GM12878 (cell line): ENCODE measurements around the gene DGKI. TPM values are rescaled to one million over a fixed set of nuclear protein-coding genes. Genes with fewer than 3 reads are reported as not detected.

Source experiments
- ATAC-seq: fragments of 200-7000 bp; cut with Tn5 transposase; 3 replicates; pipeline ENCODE4 v1.9.1; 2020; ENCODE audit warnings: mild to moderate bottlenecking, moderate library complexity
- BruUV-seq: library from RNA; stranded (reverse); fragments of 400-500 nt; replicated peaks from 2 replicates; lab custom pipeline; 2021; lab: Mats Ljungman, UMichigan
- CTCF ChIA-PET: fragments of 300-600 bp; sonication (Branson Sonifier 250); formaldehyde crosslinking; extraction: SDS; loops from one replicate; lab custom pipeline; 2021; ENCODE audit warnings: inconsistent platforms; lab: Yijun Ruan, JAX
- POLR2A ChIA-PET: fragments of 350-600 bp; formaldehyde crosslinking; extraction: SDS; loops from one replicate; lab custom pipeline; 2021; ENCODE audit warnings: inconsistent platforms; lab: Charles Lee
- RAD21 ChIA-PET: fragments of 300-600 bp; sonication (Branson Sonifier 250); formaldehyde crosslinking; loops from one replicate; lab custom pipeline; 2023; ENCODE audit warnings: antibody characterized with exemption; ENCODE audit not compliant: unreplicated experiment; lab: Charles Lee
- SMC1A ChIA-PET: fragments of 300-600 bp; sonication (Branson Sonifier 250); formaldehyde crosslinking; loops from one replicate; lab custom pipeline; 2023; ENCODE audit not compliant: unreplicated experiment, uncharacterized antibody; lab: Charles Lee
- DNase-seq: peaks from one replicate; pipeline ENCODE4 v3.0.0-alpha.2; 2011; ENCODE audit warnings: low read depth, low spot score
- FAIRE-seq: peaks from 3 replicates; lab custom pipeline; 2011; peaks lifted over from hg19 to GRCh38; lab: Jason Lieb, UNC
- H2AFZ ChIP-seq: 2 replicates; pipeline ENCODE4 v1.6.0; 2011; ENCODE audit warnings: low read depth, low read length, control low read depth; ENCODE audit not compliant: control insufficient read depth
- H3K27ac ChIP-seq: 2 replicates; pipeline ENCODE4 v1.5.1; 2011; ENCODE audit warnings: control low read depth; ENCODE audit not compliant: control insufficient read depth, insufficient read depth
- H3K27me3 ChIP-seq, 2 experiments: replicated peaks in 1 of 2; 2 replicates each; pipeline versions ENCODE4 v1.6.0 to v1.6.1; 2011; ENCODE audit warnings: low read length in 1 of 2; ENCODE audit not compliant: control insufficient read depth in 2 of 2, insufficient read depth in 2 of 2
- H3K36me3 ChIP-seq, 2 experiments: 2 replicates each; pipeline ENCODE4 v1.5.1; 2011; ENCODE audit warnings: low read length in 1 of 2; ENCODE audit not compliant: control insufficient read depth in 2 of 2, insufficient read depth in 2 of 2
- H3K4me1 ChIP-seq: 2 replicates; pipeline ENCODE4 v1.6.1; 2011; ENCODE audit warnings: mild to moderate bottlenecking, low read length, moderate library complexity, mixed read lengths; ENCODE audit not compliant: control insufficient read depth, insufficient read depth
- H3K4me2 ChIP-seq: 2 replicates; pipeline ENCODE4 v1.6.0; 2011; ENCODE audit warnings: control low read depth; ENCODE audit not compliant: control insufficient read depth, insufficient read depth
- H3K4me3 ChIP-seq: fragments of 200-600 bp; sonication (generic); 2 replicates; pipeline ENCODE4 v1.5.1; 2016
- H3K79me2 ChIP-seq: 2 replicates; pipeline ENCODE4 v1.6.0; 2011; ENCODE audit warnings: low read length; ENCODE audit not compliant: control insufficient read depth, insufficient read depth
- H3K9ac ChIP-seq: 2 replicates; pipeline ENCODE4 v1.8.0; 2011; ENCODE audit warnings: low read length, control low read depth, mixed read lengths; ENCODE audit not compliant: control insufficient read depth, insufficient read depth
- H3K9me3 ChIP-seq: replicated peaks from 3 replicates; pipeline ENCODE4 v1.5.1; 2011; ENCODE audit warnings: mild to moderate bottlenecking, low read length; ENCODE audit not compliant: control insufficient read depth, insufficient read depth
- H4K20me1 ChIP-seq: 2 replicates; pipeline ENCODE4 v1.6.0; 2011; ENCODE audit not compliant: control insufficient read depth, insufficient read depth
- BHLHE40 ChIP-seq, 2 experiments: fragments of 450-650 bp in 1 of 2; IDR thresholded peaks; 2 replicates each; pipeline ENCODE4 v1.6.1; 2011 to 2017; ENCODE audit warnings: low read depth in 2 of 2, borderline replicate concordance in 1 of 2, improper control_type of control experiment in 1 of 2, low read length in 1 of 2, mild to moderate bottlenecking in 1 of 2
- CEBPB ChIP-seq, 2 experiments: fragments of 150-350 bp in 1 of 2; IDR thresholded peaks; 2 replicates each; pipeline ENCODE4 v1.6.1; 2012 to 2014; ENCODE audit warnings: low read depth in 2 of 2, low read length in 2 of 2, borderline replicate concordance in 1 of 2, inconsistent platforms in 1 of 2
- DPF2 ChIP-seq: fragments of 450-650 bp; IDR thresholded peaks from 2 replicates; pipeline ENCODE4 v1.6.1; 2017; ENCODE audit warnings: mild to moderate bottlenecking
- HDAC6 ChIP-seq: fragments of 200-600 bp; sonication (generic); IDR thresholded peaks from one replicate; pipeline ENCODE4 v1.8.0; 2017; ENCODE audit warnings: antibody characterized with exemption; ENCODE audit not compliant: unreplicated experiment
- HSF1 ChIP-seq: fragments of 150-350 bp; IDR thresholded peaks from 2 replicates; pipeline ENCODE4 v1.6.1; 2014; ENCODE audit warnings: mild to moderate bottlenecking, low read depth, low read length
- NR2C2 ChIP-seq: IDR thresholded peaks from 2 replicates; pipeline ENCODE4 v1.6.1; 2011; ENCODE audit warnings: borderline replicate concordance, low read depth; ENCODE audit not compliant: control insufficient read depth, insufficient read length
- ZBED1 ChIP-seq: IDR thresholded peaks from 2 replicates; pipeline ENCODE4 v1.6.1; 2016; ENCODE audit warnings: borderline replicate concordance
- ZNF24 ChIP-seq: fragments of 450-650 bp; IDR thresholded peaks from 2 replicates; pipeline ENCODE4 v1.6.1; 2017; ENCODE audit warnings: antibody characterized with exemption, mild to moderate bottlenecking
- WGBS: methylation state at CpG from one replicate; pipeline ENCODE4 v1.1.6; 2016; ENCODE audit warnings: low lambda C conversion rate; ENCODE audit not compliant: insufficient replicate concordance, insufficient coverage; ENCODE audit errors: missing lambda C conversion rate; 5-methylcytosine and 5-hydroxymethylcytosine counted together
- in situ Hi-C: fragments of 300-500 bp; cut with MboI; formaldehyde crosslinking; loops from 9 replicates; pipeline ENCODE4 v1.14.3; 2018; ENCODE audit warnings: mixed read lengths
- intact Hi-C: fragments of 100-400 bp; cut with micrococcal nuclease; formaldehyde crosslinking; loops from one replicate; pipeline ENCODE4 v1.14.2; 2022; ENCODE audit not compliant: unreplicated experiment
- polyA plus RNA-seq, 11 experiments: library from polyadenylated mRNA; depleted of rRNA in 4 of 11; unstranded in 6 of 11; stranded (reverse) in 5 of 11; fragments of >200 nt; fragmentation: Nextera tagmentation in 4 of 11; fragmentation: Illumina TruSeq in 1 of 11; extraction: Ambion mirVana in 4 of 11; extraction: Trizol in 1 of 11; gene quantifications; 1 replicate in 1 of 11; 2 replicates in 10 of 11; pipeline versions ENCODE4 v1.2.1 to v1.2.3, GENCODE V29; 2011 to 2016; ENCODE audit warnings: inconsistent platforms in 2 of 11, missing spikeins in 2 of 11, low read depth in 1 of 11
- total RNA-seq, 4 experiments: library from RNA; depleted of rRNA in 3 of 4; stranded (reverse); fragments of >200 nt in 3 of 4; fragmentation: Illumina TruSeq in 1 of 4; extraction: Trizol in 1 of 4; gene quantifications; 2 replicates each; pipeline versions ENCODE4 v1.2.1 to v1.2.3, GENCODE V29; 2013 to 2021
- TF ChIP-seq, protein P1 (sequence below): fragments of 450-650 bp; IDR thresholded peaks from 2 replicates; pipeline ENCODE4 v1.6.1; 2016; ENCODE audit warnings: mild to moderate bottlenecking

The DGKI gene
- total and polyA plus RNA-seq, 10 of the 15 experiments (the other 5 are each of a cell fraction or from before 2014, with no cell fraction given) = 10.4 to 37.1 (median 22.1) TPM

DNA sequence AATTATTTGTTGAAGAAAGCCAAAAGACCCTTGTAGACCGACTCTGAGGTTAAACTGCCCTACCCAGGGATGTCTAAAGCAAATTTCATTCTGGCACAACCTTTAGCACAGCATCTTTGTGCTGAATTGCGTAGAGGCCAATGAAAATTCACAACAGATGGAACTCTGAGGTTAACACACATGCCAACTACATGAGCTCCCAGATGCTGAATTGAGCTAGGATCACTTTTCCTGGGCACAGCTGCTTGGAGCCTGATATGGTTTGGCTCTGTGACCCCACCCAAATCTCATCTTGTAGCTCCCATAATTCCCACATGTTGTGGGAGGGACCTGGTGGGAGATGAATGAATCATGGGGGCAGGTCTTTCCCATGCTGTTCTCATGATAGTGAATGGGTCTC is 345.2 kb downstream of the DGKI start:
- intact Hi-C loops = no loop called here
- Histone ChIP-seq H3K4me3 (no peak overlapping the region), H3K27ac (no peak overlapping the region), H3K4me1 (no peaks in the 10 kb centered on the region), H2AFZ (no peak overlapping the region), H4K20me1 (no peaks in the 10 kb centered on the region), H3K9ac (no peak overlapping the region), H3K27me3 (no peaks in the 10 kb centered on the region), H3K4me2 (no peak overlapping the region), H3K79me2 (no peaks in the 10 kb centered on the region), H3K9me3 (no peaks in the 10 kb centered on the region), H3K36me3 (no peaks in the 10 kb centered on the region)
- ChIA-PET CTCF (interaction anchor here (1.6 kb wide), 1 partner anchor 12 kb away, joined by 3 read pairs; no protein-coding TSS in a partner anchor), RAD21 (no interaction called here), SMC1A (no interaction called here), POLR2A (no interaction called here)
- WGBS = 0% methylated on average over 2 of the region's 2 CpGs
- DNase-seq (no peak), FAIRE-seq (no peak), ATAC-seq (no peak)
- no TSS peak for BruUV-seq
- in situ Hi-C loops = no loop called here
- TF ChIP-seq NR2C2 (no peak), HDAC6 (no peak), ZNF24 (no peak), CEBPB (IDR thresholded peaks at IDR 0.05; ENCODE audit: borderline replicate concordance in 1 of 2, low read depth in 2 of 2, low read length in 2 of 2) (no peak), ZBED1 (no peak), HSF1 (no peak), BHLHE40 (IDR thresholded peaks at IDR 0.05; ENCODE audit: borderline replicate concordance in 1 of 2, low read depth in 2 of 2, low read length in 1 of 2) (no peak), DPF2 (no peak)
- TF ChIP-seq, protein P1, sequence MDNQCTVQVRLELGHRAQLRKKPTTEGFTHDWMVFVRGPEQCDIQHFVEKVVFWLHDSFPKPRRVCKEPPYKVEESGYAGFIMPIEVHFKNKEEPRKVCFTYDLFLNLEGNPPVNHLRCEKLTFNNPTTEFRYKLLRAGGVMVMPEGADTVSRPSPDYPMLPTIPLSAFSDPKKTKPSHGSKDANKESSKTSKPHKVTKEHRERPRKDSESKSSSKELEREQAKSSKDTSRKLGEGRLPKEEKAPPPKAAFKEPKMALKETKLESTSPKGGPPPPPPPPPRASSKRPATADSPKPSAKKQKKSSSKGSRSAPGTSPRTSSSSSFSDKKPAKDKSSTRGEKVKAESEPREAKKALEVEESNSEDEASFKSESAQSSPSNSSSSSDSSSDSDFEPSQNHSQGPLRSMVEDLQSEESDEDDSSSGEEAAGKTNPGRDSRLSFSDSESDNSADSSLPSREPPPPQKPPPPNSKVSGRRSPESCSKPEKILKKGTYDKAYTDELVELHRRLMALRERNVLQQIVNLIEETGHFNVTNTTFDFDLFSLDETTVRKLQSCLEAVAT = no peak
